LNCaP clone FGC (cell line): ENCODE data around the gene METTL23.
"Not testable (repeated sequence)": the region's sequence is repeated elsewhere in the genome, so short reads cannot be mapped to it uniquely, and the experiment has no call there.

Experiments
- DNase-seq: peaks from one replicate; pipeline ENCODE4 v3.0.0-alpha.2; 2011; ENCODE audit warnings: low read depth
- H3K4me3 ChIP-seq: 2 replicates; pipeline ENCODE4 v1.5.1; 2011; ENCODE audit warnings: mild to moderate bottlenecking, low read depth, low read length, control low read depth
- CTCF ChIP-seq: IDR thresholded peaks from 2 replicates; pipeline ENCODE4 v1.5.1; 2012; ENCODE audit warnings: mild to moderate bottlenecking; ENCODE audit not compliant: control insufficient read depth, insufficient read depth; ENCODE audit errors: extremely low read depth

METTL23 gene

GRCh38 chr17:76725580-76726230, 934 bp upstream of the METTL23 start:
- TF ChIP-seq CTCF, result no peak
- peak overlapping the region; percentile 93 for H3K4me3 ChIP-seq

GRCh38 chr17:76726231-76726775, 336 bp upstream of the METTL23 start, which contains the start of gene JMJD6:
Gene JMJD6 (minus strand): TSS chr17:76726606. CDS start chr17:76726475, 131 bp downstream.
- H3K4me3 ChIP-seq, result peak within 1 kb of the TSS; percentile 93
- no peak for TF ChIP-seq CTCF
- DNase-seq, result peak; percentile 90

More at GRCh38 chr17:76725580-76726230, 934 bp upstream of the METTL23 start:
- DNase-seq, result no peak

GRCh38 chr17:76727745-76728456, 1.3 kb downstream of the METTL23 start:
- no peak for TF ChIP-seq CTCF
- no peak for DNase-seq
- H3K4me3 ChIP-seq, result peak overlapping the region; percentile 93

GRCh38 chr17:76731800-76732733, 5.4 kb downstream of the METTL23 start:
- not testable (repeated sequence) for DNase-seq, H3K4me3 ChIP-seq

GRCh38 chr17:76732734-76733617, 6.3 kb downstream of the METTL23 start:
- no peak for DNase-seq
- TF ChIP-seq CTCF, result no peak
- no peak overlapping the region for H3K4me3 ChIP-seq

- TF ChIP-seq CTCF, result no peak
- H3K4me3 ChIP-seq, result no peak overlapping the region
- no peak for DNase-seq
Measured at GRCh38 chr17:76733618-76733957, 6.9 kb downstream of the METTL23 start.
